Stimulated activated CD4-positive, alpha-beta T cell treated with anti-CD3 and anti-CD28 coated beads, Interleukin-12 subunit alpha, Interleukin-12 subunit beta, amount 100 ng/mL, for 24 hours (primary cell): ENCODE data around the gene ZNRD2.

Source experiments
- DNase-seq, 2 experiments: peaks; one replicate each; pipeline ENCODE4 v3.0.0-alpha.2; 2020; ENCODE audit warnings: low read depth in 2 of 2

The ZNRD2 gene

GRCh38 chr11:65610404-65610803, 40.1 kb downstream of the ZNRD2 start:
- DNase-seq, result no peak

- no peak for DNase-seq
Observed at GRCh38 chr11:65611028-65611757, 40.9 kb downstream of the ZNRD2 start.

- no peak for DNase-seq
Observed at GRCh38 chr11:65611758-65612603, 41.7 kb downstream of the ZNRD2 start.

GRCh38 chr11:65612691-65613090, 42.4 kb downstream of the ZNRD2 start:
- no peak for DNase-seq

GRCh38 chr11:65613091-65613928, 43.0 kb downstream of the ZNRD2 start:
- no peak for DNase-seq

- peak; percentile 100 for DNase-seq
Observed at GRCh38 chr11:65615229-65615949, 45.1 kb downstream of the ZNRD2 start, which contains the start of gene PCNX3. Gene PCNX3, plus strand, starts transcription at chr11:65615776. Its CDS starts 536 bp downstream, at chr11:65616312.

- DNase-seq, result peak in 1 of 2 experiments; percentile 51
Observed at GRCh38 chr11:65615950-65616574, 45.8 kb downstream of the ZNRD2 start.

GRCh38 chr11:65616575-65617001, 46.3 kb downstream of the ZNRD2 start:
- no peak for DNase-seq

GRCh38 chr11:65617136-65617850, 47.0 kb downstream of the ZNRD2 start:
- no peak for DNase-seq

- no peak for DNase-seq
Observed at GRCh38 chr11:65617990-65618751, 47.9 kb downstream of the ZNRD2 start.

- DNase-seq, result no peak
Observed at GRCh38 chr11:65618763-65619162, 48.5 kb downstream of the ZNRD2 start.

GRCh38 chr11:65619281-65619928, 49.1 kb downstream of the ZNRD2 start:
- no peak for DNase-seq

GRCh38 chr11:65620666-65621065, 50.4 kb downstream of the ZNRD2 start:
- DNase-seq, result no peak

- DNase-seq, result no peak
Observed at GRCh38 chr11:65621460-65621859, 51.2 kb downstream of the ZNRD2 start.
